Stimulated activated CD8-positive, alpha-beta memory T cell treated with anti-CD3 and anti-CD28 coated beads, Interleukin-4, amount 100 ng/mL, for 24 hours (primary cell): ENCODE measurements around the gene ESPNL.
"Not testable (repeated sequence)": the region's sequence is repeated elsewhere in the genome, so short reads cannot be mapped to it uniquely, and the experiment has no call there.

ENCODE experiments used
- DNase-seq: peaks from one replicate; pipeline ENCODE4 v3.0.0-alpha.2; 2020; ENCODE audit warnings: low read depth

Gene ESPNL

DNA sequence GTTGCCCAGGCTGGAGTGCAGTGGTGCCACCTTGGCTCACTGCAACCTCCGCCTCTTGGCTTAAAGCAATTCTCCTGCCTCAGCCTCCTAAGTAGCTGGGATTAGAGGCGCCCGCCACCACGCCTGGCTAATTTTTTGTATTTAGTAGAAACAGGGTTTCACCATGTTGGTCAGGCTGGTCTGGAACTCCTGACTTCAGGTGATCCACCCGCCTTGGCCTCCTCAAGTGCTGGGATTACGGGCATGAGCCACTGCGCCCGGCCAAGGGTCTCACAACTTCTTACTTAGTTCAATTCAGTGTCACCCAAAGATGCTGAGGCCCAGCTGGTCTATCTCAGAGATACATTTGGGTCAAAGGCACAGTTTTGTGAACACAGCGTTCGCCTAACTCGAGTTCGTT lies 15.6 kb downstream of the ESPNL start:
- DNase-seq, result not testable (repeated sequence)

GRCh38 chr2:238116298-238117198 lies 16.4 kb downstream of the ESPNL start:
- no peak for DNase-seq

DNA sequence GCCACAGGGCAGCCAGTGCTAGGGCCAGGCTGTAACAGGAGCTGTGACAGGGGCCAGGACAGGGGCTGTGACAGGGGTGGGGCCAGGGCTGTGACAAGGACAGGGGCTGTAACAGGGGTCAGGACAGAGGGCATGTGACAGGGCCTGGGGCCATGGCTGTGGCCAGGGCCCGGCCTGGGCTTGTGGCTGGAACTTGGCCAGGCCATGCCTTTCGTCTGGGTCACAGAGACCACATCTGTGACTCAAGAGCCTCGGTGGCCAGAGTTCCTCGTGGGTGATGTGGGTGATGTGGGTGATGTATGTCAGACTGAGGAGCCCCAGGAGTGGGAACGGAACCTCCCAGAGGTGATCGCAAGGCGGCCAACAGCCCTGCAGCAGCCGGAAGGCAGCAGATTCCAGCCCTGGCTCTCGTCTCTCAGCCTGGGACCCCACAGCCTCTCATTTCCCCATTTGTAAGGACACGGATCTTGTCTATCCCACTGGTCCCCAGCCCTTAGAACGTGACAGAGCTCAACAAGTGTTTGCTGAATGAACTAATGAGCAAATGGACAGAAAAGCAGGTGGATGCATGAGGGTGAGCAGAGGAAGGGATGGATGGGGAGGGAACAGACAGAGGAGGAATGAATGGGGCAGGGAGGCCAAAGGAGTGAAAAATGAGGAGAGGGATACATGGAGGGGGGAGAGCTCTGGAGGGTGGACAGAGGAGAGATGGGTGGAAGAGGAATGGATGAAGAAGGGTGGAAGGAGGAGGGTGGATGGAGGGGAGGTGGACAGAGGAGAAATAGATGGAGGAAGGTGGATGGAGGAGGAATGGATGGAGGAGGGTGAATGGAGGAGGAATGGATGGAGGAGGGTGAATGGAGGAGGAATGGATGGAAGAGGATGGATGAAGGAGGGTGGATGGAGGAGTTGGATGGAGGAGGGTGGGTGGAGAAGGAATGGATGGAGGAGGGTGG lies 17.3 kb downstream of the ESPNL start:
- DNase-seq, result no peak

GRCh38 chr2:238119756-238120462 lies 19.8 kb downstream of the ESPNL start:
- no peak for DNase-seq

- no peak for DNase-seq
Observed at GRCh38 chr2:238120463-238121298, 20.5 kb downstream of the ESPNL start.

DNA sequence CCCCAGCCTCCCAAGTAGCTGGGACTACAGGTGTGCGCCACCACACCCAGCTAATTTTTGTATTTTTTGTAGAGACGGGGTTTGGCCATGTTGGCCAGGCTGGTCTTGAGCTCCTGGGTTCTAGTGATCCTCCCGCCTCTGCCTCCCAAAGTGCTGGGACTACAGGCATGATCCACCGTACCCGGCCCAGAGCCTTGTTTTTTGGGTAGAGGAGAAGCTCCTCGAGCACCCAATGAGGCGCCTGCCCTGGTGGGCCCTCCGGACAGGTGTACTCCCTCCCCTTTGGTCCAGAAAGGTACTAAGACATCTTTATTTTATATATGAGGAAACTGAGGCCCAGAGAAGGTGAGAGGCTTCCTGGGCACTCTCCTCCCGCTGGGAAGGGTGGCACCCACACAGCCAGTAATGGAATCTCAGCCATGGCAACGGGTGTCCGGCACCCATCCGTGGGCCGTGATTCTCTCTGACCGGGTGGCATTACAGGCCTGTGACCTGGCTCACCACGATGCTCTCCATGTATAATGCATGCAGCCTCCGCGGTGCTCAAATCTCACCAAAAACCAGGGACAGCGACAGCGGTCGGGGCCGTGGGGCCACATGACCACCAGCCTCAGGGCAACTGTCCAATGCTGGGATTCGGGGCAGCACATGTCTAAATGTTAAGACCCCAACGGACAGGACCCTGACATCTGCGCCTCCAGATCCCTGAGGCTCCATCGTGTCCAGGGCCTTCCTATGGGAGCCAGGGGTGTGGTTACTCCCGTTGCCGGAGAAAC lies 21.6 kb downstream of the ESPNL start:
- DNase-seq, result no peak

DNA sequence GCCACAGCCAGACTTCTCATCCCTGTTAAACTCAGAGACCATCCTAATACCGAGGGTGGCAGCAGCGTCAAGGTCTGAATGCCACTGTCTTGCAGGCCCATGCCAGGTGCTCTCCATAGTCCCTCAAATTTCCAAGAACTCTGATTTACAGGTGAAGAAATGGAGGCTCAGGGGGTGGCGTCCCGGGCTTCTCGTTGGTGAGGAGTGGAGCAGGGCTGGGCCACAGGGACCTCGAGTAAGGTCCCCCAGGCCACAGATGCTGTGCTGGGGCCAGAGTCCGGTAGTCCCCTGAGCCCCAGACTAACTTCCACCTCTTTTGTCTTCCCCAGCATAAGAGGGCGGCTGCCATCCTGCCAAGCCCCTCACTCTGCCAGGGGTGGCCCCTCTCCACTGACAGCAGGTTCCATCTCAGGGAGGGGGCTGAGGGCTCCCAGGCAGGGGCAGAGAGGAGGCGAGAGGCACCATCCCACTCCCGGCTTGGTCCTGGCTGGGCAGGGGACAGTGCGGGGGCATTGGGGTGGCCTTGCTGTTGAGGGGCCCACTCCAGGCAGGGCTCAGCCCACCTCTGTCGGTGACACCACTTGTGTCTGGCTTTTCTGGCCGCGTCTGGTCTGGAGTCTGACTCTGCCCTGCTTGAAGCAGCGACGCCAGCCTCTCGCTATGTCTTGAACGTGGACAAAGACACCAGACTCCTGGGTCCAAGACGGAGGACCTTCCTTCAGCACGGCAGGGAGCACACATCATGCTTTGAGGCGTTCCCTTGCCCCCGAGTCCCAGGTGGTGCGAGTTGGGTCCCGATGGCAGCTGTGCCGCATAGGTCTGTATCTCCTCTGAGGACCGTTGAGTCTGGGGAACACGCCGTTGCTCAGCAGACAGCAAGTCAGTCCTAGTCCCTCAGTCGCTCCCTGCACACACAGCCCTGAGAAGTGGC lies 22.4 kb downstream of the ESPNL start:
- no peak for DNase-seq

DNA sequence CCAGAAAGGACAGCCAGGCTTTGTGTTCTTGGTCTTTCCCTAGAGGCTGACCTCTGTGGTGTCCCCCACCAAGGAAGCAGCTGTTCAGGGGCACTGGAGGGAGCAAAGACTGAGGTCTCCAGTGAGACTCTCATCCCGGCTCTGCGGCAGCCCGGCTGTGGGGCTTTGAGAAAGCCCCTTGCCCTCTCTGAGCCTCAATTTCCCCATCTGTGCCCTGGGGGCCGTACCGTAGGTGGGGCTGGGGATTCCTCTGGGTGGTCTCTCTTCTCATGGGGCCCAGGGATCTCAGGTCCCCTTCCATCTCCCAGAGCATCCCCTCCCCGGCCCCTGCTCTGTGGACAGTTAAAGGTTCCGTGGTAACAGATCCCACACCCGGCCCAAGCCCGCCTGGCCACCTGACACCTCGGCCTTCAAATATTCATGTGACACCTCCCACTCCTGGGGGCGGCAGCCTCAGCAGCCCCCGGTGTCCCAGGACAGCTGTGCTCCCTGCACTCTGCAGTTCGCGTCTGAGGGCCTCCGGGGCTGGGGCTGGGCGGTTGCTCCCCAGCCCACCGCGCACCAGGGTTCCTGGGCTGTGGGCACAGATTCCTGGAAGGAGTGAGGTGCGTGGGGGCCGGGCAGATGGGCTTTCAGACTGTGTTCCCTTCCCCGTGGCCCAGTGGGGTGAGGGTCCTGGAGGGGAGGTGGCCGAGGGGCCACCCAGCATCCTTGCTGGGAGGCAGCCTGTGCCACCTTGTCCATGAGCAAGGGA lies 23.3 kb downstream of the ESPNL start:
- no peak for DNase-seq

DNA sequence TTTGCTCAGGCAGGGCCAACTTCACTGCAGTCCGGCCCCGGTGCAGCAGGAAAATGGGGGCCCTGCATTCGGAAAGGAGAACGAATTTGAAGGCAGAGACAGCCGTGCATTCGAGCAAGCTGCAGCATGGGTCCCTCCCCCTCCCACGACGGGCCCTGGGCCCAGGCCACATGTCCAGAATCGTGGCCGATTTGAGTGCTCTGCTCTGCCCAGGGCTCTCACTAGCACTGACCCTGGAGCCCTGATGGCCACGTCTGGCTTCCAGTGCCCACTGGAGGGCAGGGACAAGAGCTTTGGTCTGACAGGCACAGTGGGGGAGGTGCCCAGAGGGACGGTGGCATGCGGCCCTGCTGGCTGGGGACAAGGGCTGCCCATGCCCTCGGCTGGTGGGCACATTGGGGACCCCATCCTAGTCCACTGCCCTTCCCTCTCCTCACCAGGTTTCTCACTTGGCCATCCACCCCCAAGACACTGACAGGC lies 23.9 kb downstream of the ESPNL start:
- DNase-seq, result no peak

- no peak for DNase-seq
Observed at GRCh38 chr2:238124488-238125126, 24.5 kb downstream of the ESPNL start.

GRCh38 chr2:238125127-238125885 lies 25.2 kb downstream of the ESPNL start:
- no peak for DNase-seq

- no peak for DNase-seq
Observed at GRCh38 chr2:238126338-238126737, 26.2 kb downstream of the ESPNL start.

GRCh38 chr2:238126775-238127164 lies 26.6 kb downstream of the ESPNL start:
- DNase-seq, result no peak

DNA sequence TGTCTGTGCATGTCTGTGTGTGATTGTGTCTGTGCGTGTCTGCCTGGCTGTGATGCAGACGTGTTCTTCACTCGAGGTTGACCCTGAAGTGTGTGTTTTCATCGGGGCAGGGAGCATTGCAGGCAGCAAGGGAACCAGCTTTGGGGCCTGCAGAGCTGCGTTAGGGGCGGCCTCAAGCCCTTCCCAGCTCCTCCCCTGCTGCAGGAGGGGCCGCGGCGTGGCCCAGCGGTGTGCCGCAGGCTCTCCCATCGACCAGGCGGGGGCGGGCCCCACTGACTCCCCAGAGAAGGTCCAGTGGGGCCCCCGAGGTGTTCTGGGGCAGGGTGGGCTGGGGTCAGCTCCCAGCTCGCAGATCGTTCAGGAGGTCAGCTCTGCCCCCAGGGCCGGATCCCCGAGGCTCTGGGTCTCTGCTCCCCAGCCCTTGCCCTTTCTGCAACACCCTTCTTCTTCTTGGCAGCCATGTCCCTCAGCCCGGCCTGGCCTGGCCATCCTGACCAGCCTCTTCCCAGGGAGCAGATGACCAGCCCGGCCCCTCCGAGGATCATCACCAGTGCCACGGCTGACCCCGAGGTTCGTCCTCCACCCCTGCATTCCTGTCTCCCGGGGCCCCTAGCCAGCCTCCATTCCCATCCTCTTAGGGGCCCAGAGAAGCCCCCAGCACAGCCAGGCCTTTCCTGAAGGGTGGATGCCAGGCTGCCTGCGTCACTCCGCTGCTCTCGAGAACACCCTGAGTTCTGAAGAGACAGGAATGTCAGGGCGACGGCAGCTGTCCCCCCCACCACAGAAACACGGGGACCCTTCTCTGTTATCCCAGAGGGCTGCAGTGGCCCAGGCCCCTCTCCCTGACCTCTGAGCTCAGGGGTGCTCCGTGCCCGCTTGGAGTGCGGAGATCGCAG lies 27.3 kb downstream of the ESPNL start:
- DNase-seq, result no peak

- DNase-seq, result no peak
Observed at GRCh38 chr2:238128061-238128440, 27.9 kb downstream of the ESPNL start.

DNA sequence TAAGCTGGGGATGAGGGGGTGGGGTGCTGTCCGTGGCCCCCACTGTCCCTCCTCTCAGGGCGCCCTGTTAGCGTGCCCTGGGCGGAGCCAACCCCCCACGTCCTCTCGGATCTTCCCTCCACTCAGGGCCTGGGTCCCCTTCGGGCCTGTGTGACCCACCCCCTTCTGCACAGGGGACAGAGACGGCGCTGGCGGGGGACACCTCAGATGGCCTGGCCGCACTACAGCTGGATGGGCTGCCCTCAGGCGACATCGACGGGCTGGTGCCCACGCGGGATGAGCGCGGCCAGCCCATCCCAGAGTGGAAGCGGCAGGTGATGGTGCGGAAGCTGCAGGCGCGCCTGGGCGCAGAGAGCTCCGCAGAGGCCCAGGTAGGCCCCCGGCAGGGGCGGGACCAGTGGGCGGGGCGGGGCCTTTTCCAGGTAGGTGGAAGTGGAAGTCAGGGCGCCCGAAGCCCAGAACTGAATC lies 28.4 kb downstream of the ESPNL start:
- DNase-seq, result no peak
